ENCODE results near the gene STX8.

DNA sequence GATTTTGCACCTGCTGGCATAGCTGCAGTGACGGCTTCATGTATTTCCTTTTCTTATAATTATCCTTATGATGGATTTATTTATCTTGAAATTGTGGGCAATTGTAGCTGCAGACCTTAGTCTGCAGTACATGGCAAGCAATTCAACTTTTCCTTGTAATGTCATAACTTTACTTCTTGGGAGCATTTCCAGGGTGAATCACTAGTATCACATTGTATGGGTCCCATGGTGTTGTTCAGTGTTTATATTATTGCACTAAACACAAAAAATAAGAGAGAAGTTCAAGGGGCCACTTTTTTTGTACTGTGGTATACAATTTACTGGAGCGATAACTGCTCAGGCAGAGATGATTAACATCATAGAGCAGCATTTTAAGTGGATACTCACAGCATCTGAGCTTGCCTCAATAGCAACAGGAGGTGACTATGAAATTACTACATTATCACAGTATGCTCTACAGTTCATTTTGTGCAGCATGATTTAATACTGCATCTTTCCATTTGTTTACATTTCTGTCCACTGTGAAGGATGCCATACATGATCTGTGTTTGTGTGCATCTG lies 169.5 kb downstream of the STX8 start:
- TF ChIP-seq GATA2 (IDR thresholded peaks at IDR 0.05; ENCODE audit: low read depth, low read length) = no peak
- no peak for TF ChIP-seq GATA3 (IDR thresholded peaks at IDR 0.05; ENCODE audit: low read depth, low read length)

Measured in SH-SY5Y (cell line).